NCI-H748 (cell line): ENCODE data around the gene FAT1.
A peak's percentile ranks its signal among the peaks of the same experiment; 100 is the strongest.

Experiments
- DNase-seq: peaks from one replicate; lab custom pipeline; 2025; ENCODE audit not compliant: unreplicated experiment; lab: John Stamatoyannopoulos, UW

Gene FAT1

DNA sequence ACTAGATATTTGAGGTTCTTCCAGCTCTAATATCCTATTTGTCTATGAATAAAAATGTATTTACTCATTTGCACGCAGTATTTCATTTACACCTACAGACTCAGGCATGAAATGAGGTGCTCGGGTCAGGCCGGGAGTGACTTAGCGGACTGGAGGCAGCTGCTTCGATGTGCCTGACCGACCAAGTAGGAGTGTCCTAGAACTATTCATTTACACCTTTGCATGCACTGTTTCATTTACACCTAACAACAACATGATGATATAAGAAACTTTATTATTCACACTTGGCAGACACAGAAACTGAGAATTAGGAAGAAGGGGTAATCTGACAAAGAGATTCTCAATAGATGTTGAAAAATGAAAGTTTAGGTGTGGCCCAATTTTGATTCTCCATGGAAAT lies 28.7 kb upstream of the FAT1 start:
- no peak for DNase-seq

DNA sequence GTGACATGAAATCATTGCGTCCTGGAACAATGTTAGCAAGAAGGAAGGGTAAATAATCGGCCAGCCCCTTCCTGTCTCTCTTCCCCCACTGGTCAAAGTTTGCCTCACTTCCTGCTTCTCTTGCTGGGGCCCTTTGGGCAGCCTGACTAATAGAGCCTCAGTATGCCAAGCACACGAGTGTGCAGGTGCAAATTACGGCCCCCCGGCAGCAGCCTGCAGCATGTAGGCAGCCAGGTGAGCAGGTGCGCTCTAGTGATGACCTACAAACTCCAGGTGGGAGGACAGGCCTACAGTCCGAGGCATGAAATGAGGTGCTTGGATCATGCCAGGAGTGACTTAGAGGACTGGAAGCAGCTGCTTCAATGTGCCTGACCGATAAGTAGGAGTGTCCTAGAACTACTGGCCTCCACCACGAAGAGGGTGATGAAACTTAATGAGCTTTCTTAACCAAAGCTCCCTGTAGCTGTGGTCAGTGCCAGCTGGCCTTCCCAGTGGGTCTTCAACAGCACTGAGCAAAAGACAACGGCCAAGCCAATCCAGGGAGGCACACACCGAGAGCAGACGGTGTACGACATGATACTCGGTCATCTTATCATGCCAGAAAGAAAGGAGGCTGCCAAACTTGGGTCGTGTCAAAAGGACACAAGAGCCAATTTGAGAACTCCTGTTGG lies 26.1 kb upstream of the FAT1 start:
- DNase-seq = no peak

DNA sequence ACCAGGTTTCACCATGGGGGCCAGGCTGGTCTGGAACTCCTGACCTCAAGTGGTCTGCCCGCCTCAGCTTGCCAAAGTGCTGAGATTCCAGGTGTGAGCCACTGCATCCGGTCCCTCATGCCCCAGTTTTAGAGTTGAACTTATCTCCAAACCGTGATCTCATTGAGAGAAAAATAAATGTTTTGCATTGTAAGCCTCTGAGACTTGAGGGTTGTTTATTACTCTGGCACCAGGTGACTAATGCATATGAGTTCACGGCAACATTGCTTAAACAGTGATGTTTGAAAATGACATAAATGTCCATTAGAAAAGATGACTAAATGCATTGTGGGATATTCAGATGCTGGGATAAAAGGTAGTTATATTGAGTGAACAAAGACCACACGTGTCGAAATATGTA lies 22.9 kb upstream of the FAT1 start:
- no peak for DNase-seq

DNA sequence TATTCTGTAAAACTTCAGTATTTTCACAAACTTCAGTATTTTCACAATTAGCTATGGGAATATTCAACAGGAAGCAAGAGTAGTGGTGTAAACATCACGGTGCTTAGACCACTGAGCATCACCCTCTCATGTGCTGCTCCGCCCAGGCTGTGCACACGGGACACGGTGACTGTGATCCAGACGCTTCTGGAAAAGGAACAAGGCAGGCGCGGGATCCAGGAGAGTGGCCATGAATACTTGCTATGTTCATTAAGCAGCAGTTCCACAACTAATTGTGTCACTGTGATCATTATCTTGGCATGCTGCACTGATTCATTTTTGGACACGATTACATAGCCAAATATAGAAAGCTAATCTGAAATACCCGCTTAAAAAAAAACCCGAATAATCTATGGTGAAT lies 19.6 kb upstream of the FAT1 start:
- DNase-seq = no peak

DNA sequence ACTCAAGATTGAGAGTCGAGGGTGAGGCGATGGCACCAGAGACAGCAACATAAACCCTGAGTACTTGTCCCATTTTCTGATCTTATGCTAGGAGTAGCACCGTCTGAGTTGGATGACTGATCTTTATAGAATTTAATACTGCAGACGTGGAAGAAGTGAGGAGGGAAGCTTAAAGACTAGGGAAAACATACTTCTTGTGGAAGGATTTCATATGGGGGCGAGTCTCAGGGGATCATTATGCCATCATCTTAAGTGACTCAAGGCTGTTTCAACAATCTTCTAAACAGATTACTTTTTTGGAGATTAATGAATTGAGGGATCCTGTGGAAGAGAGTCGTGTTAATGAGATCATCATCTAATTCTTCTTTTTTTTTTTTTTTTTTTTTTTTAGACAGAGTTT lies 17.2 kb upstream of the FAT1 start:
- DNase-seq = no peak

DNA sequence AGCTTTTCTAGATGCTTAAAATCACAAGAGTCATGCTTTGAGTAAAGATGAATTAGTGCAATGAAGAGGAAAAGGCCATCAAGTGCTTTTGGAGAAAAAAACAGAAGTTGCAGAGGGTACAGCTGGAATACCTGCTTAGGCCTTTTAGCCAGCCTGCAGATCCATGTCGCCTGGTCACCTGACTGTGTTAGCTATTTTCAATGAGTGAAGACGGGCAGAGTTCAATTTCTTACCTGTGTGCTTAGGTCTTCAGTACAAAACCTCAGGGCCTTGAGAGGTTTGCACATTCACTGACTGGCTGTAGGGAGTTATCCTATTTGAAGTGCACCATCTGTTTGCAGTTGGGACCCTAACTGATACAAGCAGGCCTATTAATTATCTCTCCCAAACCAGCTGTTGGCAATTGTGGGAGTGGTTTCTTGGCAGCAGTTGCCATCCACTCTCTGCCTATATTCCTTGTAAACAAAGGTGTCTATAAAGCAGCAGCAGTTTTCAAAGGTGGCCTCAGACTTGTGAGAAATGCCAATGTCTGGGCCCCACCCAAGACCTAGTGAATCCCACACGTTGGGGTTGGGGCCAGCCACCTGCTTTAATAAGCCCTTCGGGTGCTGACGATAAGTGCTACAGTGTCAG lies 16.3 kb upstream of the FAT1 start:
- peak; percentile 40 for DNase-seq

DNA sequence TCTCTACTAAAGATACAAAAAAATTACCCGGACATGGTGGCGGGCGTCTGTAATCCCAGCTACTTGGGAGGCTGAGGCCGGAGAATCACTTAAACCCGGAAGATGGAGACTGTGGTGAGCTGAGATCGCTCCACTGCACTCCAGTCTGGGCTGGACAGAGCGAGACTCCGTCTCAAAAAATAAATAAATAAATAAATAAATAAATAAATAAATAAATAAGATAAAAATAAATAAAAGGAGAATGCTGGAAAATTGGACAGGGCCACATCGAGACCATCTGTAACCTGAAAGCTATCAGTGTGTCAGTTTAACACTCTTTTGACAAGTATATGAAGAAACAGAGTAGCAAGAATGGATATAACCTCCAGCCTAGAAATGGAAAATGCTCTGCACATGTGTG lies 15.7 kb upstream of the FAT1 start:
- no peak for DNase-seq

DNA sequence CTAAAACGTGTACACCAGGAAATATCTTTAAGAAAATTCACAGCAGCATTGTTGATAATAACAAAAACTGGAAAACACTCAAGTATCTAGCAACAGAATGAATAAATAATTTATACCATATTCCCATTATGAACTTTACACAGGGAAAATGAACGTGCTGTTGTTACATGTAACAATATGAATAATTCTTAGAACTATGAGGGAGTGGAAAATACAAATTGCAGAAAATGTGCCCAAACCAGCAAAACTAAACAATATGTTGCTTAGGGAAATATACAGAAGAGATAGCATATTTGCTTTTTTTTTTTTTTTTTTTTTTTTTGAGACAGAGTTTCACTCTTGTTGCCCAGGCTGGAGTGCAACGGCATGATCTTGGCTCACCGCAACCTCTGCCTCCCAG lies 14.8 kb upstream of the FAT1 start:
- no peak for DNase-seq

DNA sequence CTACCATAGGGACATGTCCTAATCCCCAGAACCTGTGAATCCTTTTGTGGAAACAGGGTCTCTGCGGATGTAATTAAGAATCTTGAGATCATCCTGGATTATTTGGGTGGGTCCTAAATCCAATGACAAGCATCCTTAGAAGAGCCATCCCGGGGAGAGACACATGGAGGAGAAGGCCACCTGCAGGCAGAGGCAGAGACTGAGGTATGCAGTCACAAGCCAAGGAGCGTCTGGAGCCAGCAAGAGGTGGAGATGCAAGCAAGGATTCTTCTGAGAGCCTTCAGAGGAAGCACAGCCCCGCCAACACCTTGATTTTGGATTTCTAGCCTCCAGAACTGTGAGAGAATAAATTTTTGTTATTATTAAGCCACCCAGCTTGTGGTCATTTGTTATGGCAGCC lies 13.8 kb upstream of the FAT1 start:
- DNase-seq = no peak

DNA sequence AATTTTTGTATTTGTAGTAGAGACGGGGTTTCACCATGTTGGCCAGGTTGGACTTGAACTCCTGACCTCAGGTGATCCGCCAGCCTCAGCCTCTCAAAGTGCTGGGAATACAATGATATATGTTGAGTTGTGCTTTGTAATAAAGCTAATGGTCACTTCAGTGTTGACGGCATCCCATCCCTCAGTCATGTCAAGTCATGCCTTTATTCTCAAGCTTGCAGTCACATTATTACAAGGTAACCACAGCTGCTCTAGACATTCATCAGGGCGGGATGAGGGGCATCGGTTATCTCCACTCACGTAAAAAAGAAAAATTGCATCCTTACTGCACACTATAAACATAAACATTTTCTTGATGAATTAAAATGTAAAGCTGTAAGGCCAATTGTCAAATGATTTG lies 12.8 kb upstream of the FAT1 start:
- no peak for DNase-seq

DNA sequence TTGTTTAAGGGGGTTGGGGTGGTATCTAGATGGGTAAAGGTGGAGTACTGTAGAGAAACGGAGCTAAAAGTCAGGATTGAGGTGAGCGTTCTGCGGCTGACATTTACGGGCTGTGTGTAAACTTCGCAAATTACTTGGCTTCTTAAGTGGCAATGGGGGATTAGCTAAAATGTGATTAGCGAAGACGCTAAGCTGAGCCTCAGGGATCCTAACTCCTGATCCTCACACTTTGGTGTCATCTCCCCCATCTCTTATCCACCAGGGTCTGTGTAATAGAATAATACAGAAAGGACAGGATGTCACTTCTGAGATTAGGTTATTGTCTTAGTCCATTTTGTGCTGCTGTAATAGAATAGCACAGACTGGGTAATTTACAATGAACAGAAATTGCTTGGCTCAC lies 10.6 kb upstream of the FAT1 start:
- no peak for DNase-seq

DNA sequence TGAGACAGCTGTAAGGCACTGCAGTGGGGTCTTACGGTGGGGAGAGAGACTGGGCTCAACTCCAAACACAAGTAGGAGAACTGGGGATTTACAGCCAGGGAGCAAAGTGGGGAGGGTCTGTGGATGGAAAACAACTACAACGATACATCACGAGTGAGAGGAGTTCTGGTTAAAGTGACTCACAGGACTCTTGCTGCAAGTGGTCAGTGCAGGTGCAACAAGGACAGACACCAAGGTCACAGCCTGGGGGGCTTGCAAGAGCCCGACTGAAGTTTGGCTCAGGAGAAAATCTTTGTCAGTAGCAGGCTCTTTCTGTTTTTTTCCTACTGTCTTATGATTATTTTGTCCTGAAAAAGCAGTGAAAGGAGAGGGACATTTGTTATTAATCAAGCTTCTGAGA lies 10.1 kb upstream of the FAT1 start:
- DNase-seq = no peak

DNA sequence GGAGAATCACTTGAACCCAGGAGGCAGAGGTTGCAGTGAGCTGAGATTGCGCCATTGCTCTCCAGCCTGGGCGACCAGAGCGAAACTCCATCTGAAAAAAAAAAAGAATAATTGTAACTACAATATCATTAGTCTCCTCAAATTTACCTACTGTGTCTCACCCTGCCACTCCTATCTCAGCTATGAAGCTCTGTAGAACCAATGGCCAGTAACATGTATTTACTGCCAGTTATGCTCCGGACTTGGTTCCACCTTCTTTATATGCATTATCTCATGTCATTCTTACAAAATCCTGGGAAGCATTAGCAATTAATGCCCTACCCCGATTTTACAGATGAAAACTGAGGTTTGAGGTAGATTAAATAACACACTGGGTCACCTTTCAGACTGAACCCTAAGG lies 7.0 kb upstream of the FAT1 start:
- DNase-seq = no peak

DNA sequence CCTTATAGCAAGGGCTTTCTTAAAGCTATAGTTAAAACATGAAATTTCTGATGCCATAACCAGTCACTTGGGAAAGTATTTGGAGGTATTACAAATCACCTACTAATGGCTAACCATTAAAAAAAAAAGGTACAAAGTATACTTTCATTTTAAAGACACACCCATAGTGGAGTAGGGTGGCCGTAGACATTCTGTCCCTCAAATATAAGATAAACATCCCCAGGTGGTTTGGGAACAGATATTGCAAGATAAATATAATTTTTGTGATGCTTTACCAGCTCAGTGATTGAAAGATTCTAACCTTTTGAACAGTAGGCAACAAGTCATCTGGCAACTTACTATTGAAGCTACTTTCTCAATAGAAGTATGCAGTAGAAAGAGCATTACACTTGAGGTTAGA lies 6.2 kb upstream of the FAT1 start:
- no peak for DNase-seq

DNA sequence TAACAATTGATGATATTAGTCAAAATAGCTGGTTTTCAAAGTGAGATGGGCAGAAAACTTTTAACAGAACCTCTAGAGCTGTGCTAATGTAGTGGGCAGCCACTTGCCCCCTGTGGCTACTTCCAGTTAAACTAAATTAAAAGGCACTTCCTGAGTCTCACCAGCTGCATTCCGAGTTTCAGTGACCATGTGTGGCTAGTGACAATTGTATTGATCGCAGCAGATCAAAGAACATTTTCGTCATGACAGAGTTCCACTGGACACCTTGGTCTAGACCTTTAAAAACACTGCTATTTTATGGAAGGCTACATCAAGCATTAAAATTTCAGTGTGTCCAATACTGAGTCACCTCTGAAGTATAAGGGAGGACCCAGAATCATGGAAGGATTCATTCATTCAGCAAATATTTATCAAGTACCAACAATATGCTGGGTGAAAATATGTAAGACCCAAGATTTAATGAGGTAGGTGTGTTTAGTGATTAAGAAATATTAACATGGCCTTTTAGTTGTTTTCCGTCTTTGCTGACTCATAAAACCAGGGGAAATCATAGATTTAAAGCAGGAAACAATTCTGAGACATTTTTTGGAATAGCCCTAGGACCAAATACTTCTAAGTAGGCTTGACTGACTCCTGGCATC lies 5.1 kb upstream of the FAT1 start:
- no peak for DNase-seq

DNA sequence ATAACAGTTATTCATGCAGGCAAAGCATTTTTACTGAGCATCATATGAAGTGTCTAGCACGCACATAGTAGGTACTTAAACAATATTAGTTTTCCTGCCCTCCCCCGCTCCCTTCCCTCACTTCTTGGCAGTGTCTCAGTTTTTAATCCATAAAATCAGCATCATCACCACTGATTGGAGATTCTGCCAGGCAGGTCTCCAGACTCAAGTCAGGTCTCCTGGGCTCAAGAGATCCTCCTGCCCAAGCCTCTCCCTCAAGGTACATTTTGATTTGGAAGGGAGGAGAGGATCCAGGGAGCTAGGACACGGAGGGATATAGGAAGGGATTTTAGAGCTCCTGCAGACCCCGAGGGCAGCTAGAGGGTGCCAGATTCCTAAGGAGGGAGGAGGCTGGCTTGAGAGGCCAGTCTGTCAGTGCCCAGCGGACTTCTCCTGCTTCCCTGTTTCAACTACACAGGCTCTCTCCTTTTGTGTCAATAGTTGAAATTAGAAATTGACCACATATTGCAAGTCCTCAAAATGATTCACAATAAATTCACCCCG lies 4.4 kb upstream of the FAT1 start:
- peak; percentile 20 for DNase-seq

DNA sequence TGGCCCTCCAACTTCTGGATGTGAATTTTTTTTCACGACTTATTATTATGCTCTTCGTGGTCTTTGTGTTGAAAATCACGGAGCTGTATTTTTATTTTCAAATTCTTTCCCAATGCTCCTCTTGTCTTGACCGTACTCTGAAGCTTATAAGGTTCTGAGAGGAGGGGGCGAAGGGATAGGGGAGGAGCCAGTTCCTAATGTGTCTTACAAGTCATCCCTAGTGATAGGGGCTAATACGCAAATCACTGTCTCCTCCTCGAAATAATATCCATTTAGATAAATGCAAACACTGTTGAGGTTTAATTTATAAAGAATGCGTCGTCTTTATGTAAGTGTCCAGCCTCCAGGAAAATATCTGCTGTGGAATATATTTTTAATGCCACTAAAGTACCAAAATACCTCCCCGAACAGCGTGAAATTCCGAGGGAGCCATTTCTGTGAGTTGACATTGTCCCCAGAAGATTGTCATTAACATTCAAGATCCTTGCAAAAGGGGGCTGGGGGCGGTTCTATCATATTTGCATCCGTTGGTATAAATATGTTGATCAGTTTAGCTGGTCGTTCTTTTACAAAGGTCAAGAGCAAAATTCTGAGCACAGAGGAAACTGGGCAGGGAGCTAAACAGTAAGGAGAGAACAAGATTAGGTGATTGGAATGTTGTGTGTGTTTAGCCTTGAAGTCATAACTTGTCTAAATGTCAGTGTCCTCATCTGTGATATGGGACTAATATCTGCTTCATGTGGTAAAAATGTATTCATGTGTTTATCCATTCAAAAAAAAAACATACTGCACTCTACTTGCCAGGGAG lies 3.7 kb upstream of the FAT1 start:
- DNase-seq = no peak

DNA sequence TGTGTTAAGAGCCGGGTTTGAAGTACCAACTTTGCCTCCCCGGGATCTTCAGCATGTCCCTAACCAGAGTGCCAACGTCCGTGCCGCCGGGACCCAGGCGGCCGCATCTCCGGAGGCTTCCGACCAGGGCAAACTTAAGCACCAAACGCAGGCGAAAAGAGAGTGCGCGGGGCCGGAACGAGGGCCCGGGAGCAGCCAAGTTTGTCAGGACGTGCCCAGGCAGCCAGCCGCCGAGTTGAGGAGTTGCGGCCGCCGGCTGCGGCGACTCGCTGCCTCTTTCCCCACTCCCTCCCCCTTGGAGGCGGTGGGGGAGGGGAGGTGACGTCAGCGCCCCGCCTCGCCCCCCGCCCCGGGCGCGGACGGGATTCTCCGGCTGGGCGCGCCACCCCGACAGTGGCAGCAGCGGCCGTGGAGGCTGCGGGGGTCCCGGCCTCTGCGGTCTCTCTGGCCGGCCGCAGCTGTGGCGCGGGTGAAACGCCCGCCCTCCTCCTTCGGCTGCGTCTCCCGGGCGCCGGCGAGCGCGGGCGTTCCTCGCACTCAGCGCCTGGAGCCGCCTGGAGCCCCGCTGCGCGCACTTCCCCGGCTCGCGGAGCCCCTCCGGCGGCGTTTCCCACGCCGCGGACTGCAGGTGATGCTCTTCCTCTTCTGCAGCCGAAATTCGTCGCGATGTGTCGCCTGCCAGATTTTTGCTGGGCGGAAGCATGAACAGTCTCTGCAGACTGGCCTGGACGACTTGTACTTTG lies 2.9 kb upstream of the FAT1 start:
- peak; percentile 76 for DNase-seq

DNA sequence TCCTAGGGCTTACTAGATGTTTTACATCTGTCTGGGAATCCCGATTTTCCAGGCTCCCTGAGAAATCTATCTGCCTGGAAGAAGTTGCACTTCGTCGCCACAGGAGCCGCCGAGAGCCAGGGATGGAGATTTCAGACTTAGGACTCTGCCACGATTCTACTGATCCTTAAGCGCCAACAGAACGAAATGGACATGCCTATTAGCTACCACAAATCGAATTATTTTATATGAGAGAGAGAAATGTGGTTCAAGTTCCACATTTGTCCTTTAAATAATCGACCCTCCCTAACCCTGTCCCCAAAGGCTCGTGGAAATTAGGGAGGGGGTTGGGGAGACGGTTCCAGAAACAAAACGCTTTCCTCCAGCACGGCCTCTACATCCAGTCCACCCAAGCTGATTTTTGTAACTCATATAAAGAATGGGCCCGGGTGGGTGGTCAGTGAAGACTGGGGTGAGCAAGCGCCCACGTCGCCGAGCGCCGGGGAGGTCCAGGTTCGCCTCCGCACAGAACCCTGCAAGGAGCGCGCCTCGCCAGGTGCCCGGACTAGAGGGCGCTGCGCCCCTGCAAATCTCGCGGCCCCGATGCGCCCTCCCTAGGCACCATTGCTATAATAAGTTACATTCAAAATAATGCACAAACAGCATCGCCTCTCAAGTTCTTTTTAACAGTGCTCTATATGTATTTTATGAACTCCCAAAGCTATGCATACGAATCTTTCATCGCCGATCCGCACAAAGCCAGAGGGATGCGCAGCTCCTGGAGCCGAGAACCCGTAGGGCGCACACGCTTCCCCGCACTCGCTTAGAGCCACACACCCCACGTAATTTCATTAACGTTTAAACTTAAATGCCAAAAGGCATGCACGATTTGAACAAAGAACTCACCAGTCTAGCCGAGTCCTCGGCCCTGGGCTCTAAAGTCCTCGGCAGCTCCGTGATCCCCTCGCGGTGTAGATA lies 2.1 kb upstream of the FAT1 start:
- peak; percentile 71 for DNase-seq
